HG02938 (cell line): Measurements from ENCODE around the gene CAPNS2.
"Not testable (repeated sequence)": the region's sequence is repeated elsewhere in the genome, so short reads cannot be mapped to it uniquely, and the experiment has no call there.

Experiments used
- ATAC-seq: cut with Tn5 transposase; IDR thresholded peaks from one replicate; pipeline ENCODE4 v1.9.1; 2021; ENCODE audit warnings: mild to moderate bottlenecking, moderate library complexity; ENCODE audit not compliant: unreplicated experiment

Gene CAPNS2

DNA sequence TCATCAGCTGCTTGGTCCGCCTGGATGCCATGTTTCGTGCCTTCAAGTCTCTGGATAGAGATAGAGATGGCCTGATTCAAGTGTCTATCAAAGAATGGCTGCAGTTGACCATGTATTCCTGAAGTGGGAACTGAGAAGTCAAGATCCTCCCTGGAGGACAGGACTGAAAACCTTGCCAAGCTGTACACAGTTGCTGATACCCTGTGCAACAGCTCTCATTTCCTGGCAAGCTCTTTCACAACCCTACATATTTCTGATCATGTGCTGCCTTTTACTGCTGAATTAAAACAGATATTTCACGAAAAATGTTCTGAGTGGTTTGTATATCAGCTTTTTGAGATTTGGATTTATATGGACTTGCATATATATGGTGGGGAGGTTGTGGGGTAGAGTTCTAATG, 898 bp downstream of the CAPNS2 start:
- ATAC-seq, result no peak

GRCh38 chr16:55568207-55568606, 1.7 kb downstream of the CAPNS2 start:
- ATAC-seq, result no peak

GRCh38 chr16:55569025-55569424, 2.5 kb downstream of the CAPNS2 start:
- no peak for ATAC-seq

GRCh38 chr16:55570159-55570558, 3.7 kb downstream of the CAPNS2 start:
- no peak for ATAC-seq

- no peak for ATAC-seq
Measured at GRCh38 chr16:55571191-55571897, 4.9 kb downstream of the CAPNS2 start.

GRCh38 chr16:55572439-55572838, 6.0 kb downstream of the CAPNS2 start:
- no peak for ATAC-seq

DNA sequence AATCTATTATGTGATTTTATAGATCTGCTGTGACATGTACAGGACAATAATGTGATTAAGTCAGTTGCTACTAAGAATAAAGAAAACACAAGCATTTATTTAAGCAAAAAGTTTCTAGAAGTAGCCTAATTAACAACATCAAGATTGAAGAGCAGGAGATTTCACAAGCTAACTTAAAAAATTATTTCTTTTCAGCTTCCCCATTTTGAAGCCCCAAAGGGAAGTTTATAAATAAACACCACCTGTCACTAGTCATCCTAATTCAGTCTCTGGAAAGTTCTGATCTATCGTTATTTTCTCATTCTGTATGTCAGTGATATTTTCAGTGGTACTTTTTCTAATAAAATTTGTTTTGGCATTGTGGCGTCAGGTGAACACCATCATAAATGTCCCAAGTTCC, 8.3 kb downstream of the CAPNS2 start:
- ATAC-seq, result no peak

- ATAC-seq, result no peak
Measured at GRCh38 chr16:55575496-55575895, 9.0 kb downstream of the CAPNS2 start.

DNA sequence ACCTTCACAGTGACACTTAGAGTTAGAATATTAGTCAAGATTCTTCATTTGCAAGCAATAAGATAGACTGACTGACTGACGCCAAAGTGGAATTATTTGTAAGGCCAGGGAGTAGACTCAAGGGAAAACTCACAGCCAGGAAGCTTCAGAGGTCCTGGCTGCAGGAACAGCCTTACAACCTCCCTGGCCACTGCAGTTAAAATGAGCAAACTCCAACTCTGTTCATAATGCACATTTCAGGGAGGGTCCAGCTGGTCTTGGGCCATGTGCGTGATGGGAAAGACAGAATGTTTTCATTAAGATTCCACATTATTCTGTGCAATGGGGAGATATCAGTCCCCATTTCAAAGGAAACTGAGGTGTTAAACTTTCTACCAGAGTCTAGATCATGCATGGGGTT, 9.9 kb downstream of the CAPNS2 start:
- ATAC-seq, result no peak

GRCh38 chr16:55577887-55578286, 11.4 kb downstream of the CAPNS2 start:
- ATAC-seq, result no peak

GRCh38 chr16:55585631-55586030, 19.1 kb downstream of the CAPNS2 start:
- ATAC-seq, result no peak

GRCh38 chr16:55588799-55589198, 22.3 kb downstream of the CAPNS2 start:
- no peak for ATAC-seq

GRCh38 chr16:55592306-55592705, 25.8 kb downstream of the CAPNS2 start:
- no peak for ATAC-seq

- no peak for ATAC-seq
Measured at GRCh38 chr16:55597928-55598327, 31.4 kb downstream of the CAPNS2 start.

DNA sequence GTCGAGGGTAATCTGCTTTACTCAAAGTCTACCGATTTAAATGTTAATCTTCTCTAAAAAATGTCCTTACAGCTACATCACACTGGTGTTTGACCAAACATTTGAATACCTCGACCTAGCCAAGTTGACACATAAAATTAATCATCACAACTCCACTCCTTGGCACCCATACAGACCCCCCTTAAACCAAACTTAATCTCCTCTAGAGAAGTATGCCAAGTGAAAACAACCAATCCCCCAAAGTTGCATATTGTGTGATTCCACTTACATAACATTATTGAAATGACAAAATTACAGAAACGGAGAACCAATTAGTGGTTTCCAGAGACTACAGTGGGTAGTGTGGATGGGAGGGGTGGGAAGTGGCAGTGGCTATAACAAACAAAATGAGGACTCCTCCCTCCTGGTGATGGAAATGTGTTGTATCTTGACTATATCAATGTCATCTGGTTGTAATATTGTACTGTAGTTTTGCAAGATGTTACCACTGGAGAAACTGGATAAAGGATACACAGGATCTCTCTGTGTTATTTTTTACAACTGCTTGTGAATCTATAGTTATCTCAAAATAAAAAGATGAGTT, 39.4 kb downstream of the CAPNS2 start:
- no peak for ATAC-seq

GRCh38 chr16:55613613-55614335, 47.3 kb downstream of the CAPNS2 start:
- ATAC-seq, result no peak

DNA sequence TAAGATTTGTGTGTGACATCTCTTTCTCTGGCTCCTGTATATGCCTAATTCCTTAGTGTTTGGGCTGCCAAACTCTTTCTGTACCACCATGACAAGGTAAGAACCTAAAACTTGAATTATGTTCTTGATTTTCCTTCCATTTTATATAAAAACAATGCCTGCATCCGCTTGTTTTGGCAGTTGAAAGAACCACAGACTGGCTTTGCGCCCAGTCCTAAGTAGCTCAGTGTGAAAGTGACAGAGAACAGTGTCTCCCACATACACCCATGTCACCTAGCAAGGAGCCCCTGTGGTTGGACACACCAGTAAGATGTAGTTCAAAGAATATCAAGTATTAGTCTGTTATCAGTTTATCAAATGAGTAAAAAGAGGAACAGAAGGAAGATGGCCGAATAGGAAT, 48.6 kb downstream of the CAPNS2 start:
- no peak for ATAC-seq

DNA sequence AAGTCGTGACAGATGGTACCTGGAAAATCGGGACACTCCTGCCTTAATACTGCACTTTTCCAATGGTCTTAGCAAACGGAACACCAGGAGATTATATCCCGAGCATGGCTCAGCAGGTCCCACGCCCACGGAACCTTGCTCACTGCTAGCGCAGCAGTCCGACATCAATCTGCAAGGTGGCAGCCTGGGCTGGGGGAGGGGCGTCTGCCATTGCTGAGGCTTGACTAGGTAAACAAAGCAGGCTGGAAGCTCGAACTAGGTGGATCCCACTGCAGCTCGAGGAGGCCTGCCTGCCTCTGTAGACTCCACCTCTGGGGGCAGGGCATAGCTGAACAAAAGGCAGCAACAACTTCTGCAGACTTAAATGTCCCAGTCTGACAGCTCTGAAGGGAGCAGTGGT, 49.2 kb downstream of the CAPNS2 start:
- not testable (repeated sequence) for ATAC-seq
